WTC11 (cell line): ENCODE data around the gene ADCY5.

Experiments used
- ATF1 ChIP-seq: sonication (generic); formaldehyde crosslinking; IDR thresholded peaks from 2 replicates; pipeline ENCODE4 v1.8.1; 2023; ENCODE audit warnings: mild to moderate bottlenecking, moderate library complexity, missing genetic modification reagents
- CTCF ChIP-seq: fragments of 200-600 bp; IDR thresholded peaks from 2 replicates; pipeline ENCODE4 v1.8.0; 2022; ENCODE audit warnings: antibody characterized with exemption
- JAZF1 ChIP-seq: fragments of 250-450 bp; sonication (Bioruptor Pico); IDR thresholded peaks from 2 replicates; pipeline ENCODE4 v1.9.0; 2021; ENCODE audit warnings: moderate library complexity, mild to moderate bottlenecking, inconsistent platforms
- MLX ChIP-seq: sonication (generic); formaldehyde crosslinking; IDR thresholded peaks from 2 replicates; pipeline ENCODE4 v1.8.1; 2023; ENCODE audit warnings: mild to moderate bottlenecking, missing genetic modification reagents, moderate library complexity
- NFE2L1 ChIP-seq: sonication (generic); formaldehyde crosslinking; IDR thresholded peaks from 2 replicates; pipeline ENCODE4 v1.8.1; 2023; ENCODE audit warnings: missing genetic modification reagents
- PRDM15 ChIP-seq: sonication (generic); formaldehyde crosslinking; IDR thresholded peaks from 2 replicates; pipeline ENCODE4 v1.8.0; 2022; ENCODE audit warnings: missing genetic modification reagents
- SMAD4 ChIP-seq: sonication (generic); formaldehyde crosslinking; IDR thresholded peaks from 2 replicates; pipeline ENCODE4 v1.8.0; 2022; ENCODE audit warnings: mild to moderate bottlenecking, missing genetic modification reagents
- SP1 ChIP-seq: sonication (generic); formaldehyde crosslinking; conservative IDR thresholded peaks from 2 replicates; pipeline ENCODE4 v1.8.1; 2022; ENCODE audit warnings: missing genetic modification reagents
- TEAD1 ChIP-seq: sonication (generic); formaldehyde crosslinking; IDR thresholded peaks from 2 replicates; pipeline ENCODE4 v1.8.0; 2022; ENCODE audit warnings: mild to moderate bottlenecking, missing genetic modification reagents
- ZNF423 ChIP-seq: fragments of 250-450 bp; sonication (Bioruptor Pico); IDR thresholded peaks from 2 replicates; pipeline ENCODE4 v2.1.2; 2022; ENCODE audit warnings: mild to moderate bottlenecking, moderate library complexity
- TF ChIP-seq, protein P1 (sequence below): sonication (generic); formaldehyde crosslinking; IDR thresholded peaks from 2 replicates; pipeline ENCODE4 v1.8.0; 2022; ENCODE audit warnings: mild to moderate bottlenecking, missing genetic modification reagents
- TF ChIP-seq, protein P2 (sequence below): sonication (generic); formaldehyde crosslinking; IDR thresholded peaks from 2 replicates; pipeline ENCODE4 v1.8.0; 2022; ENCODE audit warnings: mild to moderate bottlenecking, missing genetic modification reagents

- TF ChIP-seq CTCF: no peak
- no peak for TF ChIP-seq ATF1 (CRISPR knock-in tag)
- no peak for TF ChIP-seq SP1 (CRISPR knock-in tag)
- TF ChIP-seq ZNF423 (CRISPR knock-in tag): no peak
- TF ChIP-seq PRDM15 (CRISPR knock-in tag): no peak
- no peak for TF ChIP-seq NFE2L1 (CRISPR knock-in tag)
- no peak for TF ChIP-seq MLX (CRISPR knock-in tag)
- TF ChIP-seq JAZF1 (CRISPR knock-in tag): no peak
- no peak for TF ChIP-seq SMAD4
- TF ChIP-seq, protein P1, sequence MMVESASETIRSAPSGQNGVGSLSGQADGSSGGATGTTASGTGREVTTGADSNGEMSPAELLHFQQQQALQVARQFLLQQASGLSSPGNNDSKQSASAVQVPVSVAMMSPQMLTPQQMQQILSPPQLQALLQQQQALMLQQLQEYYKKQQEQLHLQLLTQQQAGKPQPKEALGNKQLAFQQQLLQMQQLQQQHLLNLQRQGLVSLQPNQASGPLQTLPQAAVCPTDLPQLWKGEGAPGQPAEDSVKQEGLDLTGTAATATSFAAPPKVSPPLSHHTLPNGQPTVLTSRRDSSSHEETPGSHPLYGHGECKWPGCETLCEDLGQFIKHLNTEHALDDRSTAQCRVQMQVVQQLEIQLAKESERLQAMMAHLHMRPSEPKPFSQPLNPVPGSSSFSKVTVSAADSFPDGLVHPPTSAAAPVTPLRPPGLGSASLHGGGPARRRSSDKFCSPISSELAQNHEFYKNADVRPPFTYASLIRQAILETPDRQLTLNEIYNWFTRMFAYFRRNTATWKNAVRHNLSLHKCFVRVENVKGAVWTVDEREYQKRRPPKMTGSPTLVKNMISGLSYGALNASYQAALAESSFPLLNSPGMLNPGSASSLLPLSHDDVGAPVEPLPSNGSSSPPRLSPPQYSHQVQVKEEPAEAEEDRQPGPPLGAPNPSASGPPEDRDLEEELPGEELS (CRISPR knock-in tag): no peak
- TF ChIP-seq TEAD1 (CRISPR knock-in tag): no peak
- TF ChIP-seq, protein P2, sequence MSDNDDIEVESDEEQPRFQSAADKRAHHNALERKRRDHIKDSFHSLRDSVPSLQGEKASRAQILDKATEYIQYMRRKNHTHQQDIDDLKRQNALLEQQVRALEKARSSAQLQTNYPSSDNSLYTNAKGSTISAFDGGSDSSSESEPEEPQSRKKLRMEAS (CRISPR knock-in tag): no peak
Observed at GRCh38 chr3:123488645-123489347, 39.9 kb upstream of the ADCY5 start.
